GM23338 (cell line): ENCODE results near the gene AS3MT.

ENCODE experiments used
- CREB1 ChIP-seq: fragments of 250-450 bp; sonication (Bioruptor Pico); IDR thresholded peaks from 2 replicates; pipeline ENCODE4 v1.5.0; 2020; ENCODE audit warnings: low read depth, mild to moderate bottlenecking, moderate library complexity
- CTCF ChIP-seq, 2 experiments: fragments of 200-600 bp in 1 of 2; sonication (generic) in 1 of 2; conservative IDR thresholded peaks; 2 replicates each; pipeline versions ENCODE4 v1.5.1 to v1.6.1; 2016 to 2017; ENCODE audit warnings: antibody characterized with exemption in 2 of 2, low read depth in 2 of 2, mild to moderate bottlenecking in 2 of 2, moderate library complexity in 1 of 2
- ETS1 ChIP-seq: IDR thresholded peaks from 2 replicates; pipeline ENCODE4 v1.6.1; 2016; ENCODE audit warnings: antibody characterized with exemption
- EZH2 ChIP-seq: fragments of 200-600 bp; sonication (generic); IDR thresholded peaks from one replicate; pipeline ENCODE4 v1.8.0; 2017; ENCODE audit warnings: antibody characterized with exemption, mild to moderate bottlenecking, low read depth; ENCODE audit not compliant: unreplicated experiment
- EZH2phosphoT487 ChIP-seq: fragments of 200-600 bp; sonication (generic); IDR thresholded peaks from one replicate; pipeline ENCODE4 v1.8.1; 2018; ENCODE audit warnings: antibody characterized with exemption; ENCODE audit not compliant: unreplicated experiment
- POLR2AphosphoS5 ChIP-seq: IDR thresholded peaks from 2 replicates; pipeline ENCODE4 v1.6.1; 2016; ENCODE audit warnings: antibody characterized with exemption, low read depth
- REST ChIP-seq: IDR thresholded peaks from one replicate; pipeline ENCODE4 v1.6.1; 2018; ENCODE audit warnings: antibody characterized with exemption; ENCODE audit not compliant: unreplicated experiment
- STAT1 ChIP-seq: IDR thresholded peaks from one replicate; pipeline ENCODE4 v1.6.1; 2016; ENCODE audit warnings: antibody characterized with exemption; ENCODE audit not compliant: unreplicated experiment
- ZNF114 ChIP-seq: fragments of 250-450 bp; sonication (Bioruptor Pico); IDR thresholded peaks from 2 replicates; pipeline ENCODE4 v1.5.0; 2020; ENCODE audit warnings: mild to moderate bottlenecking, moderate library complexity
- ZNF331 ChIP-seq: fragments of 250-450 bp; sonication (Bioruptor Pico); IDR thresholded peaks from 2 replicates; pipeline ENCODE4 v1.5.0; 2020; ENCODE audit warnings: low read depth, mild to moderate bottlenecking, moderate library complexity

- no peak for TF ChIP-seq CTCF (conservative IDR thresholded peaks at IDR 0.05; ENCODE audit: low read depth in 2 of 2)
- no peak for TF ChIP-seq REST
- TF ChIP-seq EZH2phosphoT487 = no peak
- TF ChIP-seq POLR2AphosphoS5 = no peak
- TF ChIP-seq ZNF114 (CRISPR knock-in tag) = no peak
- no peak for TF ChIP-seq EZH2
- TF ChIP-seq STAT1 = no peak
- TF ChIP-seq ETS1 = no peak
- TF ChIP-seq ZNF331 = no peak
- no peak for TF ChIP-seq CREB1 (CRISPR knock-in tag)
Measured at GRCh38 chr10:102832987-102833386, 36.3 kb upstream of the AS3MT start.
